H1 (cell line): Measurements from ENCODE around the gene ZBTB48. TPM values are rescaled to one million over a fixed set of nuclear protein-coding genes. Genes with fewer than 3 reads are reported as not detected.

ENCODE experiments used
- CTCF ChIA-PET: fragments of 300-600 bp; sonication (Branson Sonifier 250); formaldehyde crosslinking; loops from one replicate; lab custom pipeline; 2021; ENCODE audit not compliant: partially characterized antibody; lab: Charles Lee
- POLR2A ChIA-PET: fragments of 300-600 bp; sonication (Branson Sonifier 250); formaldehyde crosslinking; loops from one replicate; lab custom pipeline; 2021; ENCODE audit warnings: inconsistent platforms; ENCODE audit not compliant: partially characterized antibody; lab: Charles Lee
- DNase-seq, 2 experiments: peaks; one replicate each; pipeline versions ENCODE4 v3.0.0 to v3.0.0-alpha.2; 2010 to 2022; ENCODE audit warnings: low spot score in 2 of 2, low read depth in 1 of 2, mixed read lengths in 1 of 2
- FAIRE-seq: peaks from 2 replicates; lab custom pipeline; 2011; peaks lifted over from hg19 to GRCh38; lab: Jason Lieb, UNC
- H2AFZ ChIP-seq: 2 replicates; pipeline ENCODE4 v1.8.1; 2012; ENCODE audit warnings: low read length, inconsistent platforms
- H2AK5ac ChIP-seq: 2 replicates; pipeline ENCODE4 v1.6.1; 2013; ENCODE audit warnings: low read depth, low read length
- H2BK120ac ChIP-seq: replicated peaks from 2 replicates; pipeline ENCODE3; 2013; ENCODE audit warnings: low read depth, low read length, inconsistent platforms
- H2BK12ac ChIP-seq: 2 replicates; pipeline ENCODE4 v1.6.1; 2013; ENCODE audit warnings: low read depth, low read length
- H2BK15ac ChIP-seq: 2 replicates; pipeline ENCODE4 v1.6.1; 2013; ENCODE audit warnings: low read length
- H2BK20ac ChIP-seq: 2 replicates; pipeline ENCODE4 v1.6.1; 2013; ENCODE audit warnings: low read length
- H2BK5ac ChIP-seq: 2 replicates; pipeline ENCODE4 v1.6.1; 2013; ENCODE audit warnings: low read depth, low read length
- H3K14ac ChIP-seq: 2 replicates; pipeline ENCODE4 v1.6.1; 2013; ENCODE audit warnings: inconsistent platforms; ENCODE audit not compliant: insufficient read length
- H3K18ac ChIP-seq: 2 replicates; pipeline ENCODE4 v1.6.1; 2013; ENCODE audit warnings: low read length; ENCODE audit errors: extremely low read depth
- H3K23ac ChIP-seq: 2 replicates; pipeline ENCODE4 v1.6.1; 2013; ENCODE audit warnings: inconsistent platforms; ENCODE audit not compliant: insufficient read length
- H3K23me2 ChIP-seq: 2 replicates; pipeline ENCODE4 v1.6.1; 2013; ENCODE audit warnings: low read depth, low read length
- H3K27ac ChIP-seq: 2 replicates; pipeline ENCODE4 v1.6.1; 2011; ENCODE audit warnings: low read depth, low read length, inconsistent platforms
- H3K27me3 ChIP-seq, 4 experiments: replicated peaks in 1 of 4; 1 replicate in 1 of 4; 2 replicates in 3 of 4; pipeline versions ENCODE4 v1.6.1 to v1.8.1; 2011 to 2013; ENCODE audit warnings: low read length in 3 of 4, mild to moderate bottlenecking in 3 of 4, inconsistent platforms in 2 of 4, mixed read lengths in 2 of 4, moderate library complexity in 1 of 4; ENCODE audit not compliant: control insufficient read depth in 3 of 4, insufficient read depth in 3 of 4; ENCODE audit errors: extremely low read depth in 1 of 4
- H3K36me3 ChIP-seq, 4 experiments: 2 replicates each; pipeline versions ENCODE4 v1.6.1 to v1.8.1; 2011 to 2013; ENCODE audit warnings: mild to moderate bottlenecking in 4 of 4, low read length in 3 of 4, moderate library complexity in 2 of 4, control low read depth in 1 of 4, inconsistent platforms in 1 of 4; ENCODE audit not compliant: insufficient read depth in 4 of 4, control insufficient read depth in 2 of 4
- H3K4ac ChIP-seq: replicated peaks from 2 replicates; pipeline ENCODE3; 2013; ENCODE audit warnings: low read length, low read depth, mixed read lengths, inconsistent platforms; ENCODE audit not compliant: insufficient read length
- H3K4me1 ChIP-seq, 4 experiments: replicated peaks in 1 of 4; 1 replicate in 1 of 4; 2 replicates in 3 of 4; pipeline versions ENCODE4 v1.6.1 to v1.8.1; 2011 to 2013; ENCODE audit warnings: low read length in 3 of 4, inconsistent platforms in 2 of 4, mixed read lengths in 1 of 4; ENCODE audit not compliant: insufficient read depth in 4 of 4, control insufficient read depth in 3 of 4
- H3K4me2 ChIP-seq, 2 experiments: 2 replicates each; pipeline versions ENCODE4 v1.6.1 to v1.8.1; 2011 to 2013; ENCODE audit warnings: low read depth in 2 of 2, low read length in 2 of 2, control low read depth in 1 of 2, inconsistent platforms in 1 of 2, mild to moderate bottlenecking in 1 of 2; ENCODE audit not compliant: insufficient read depth in 1 of 2
- H3K4me3 ChIP-seq, 4 experiments: fragments of 200-600, 300-600 bp in 1 of 4; sonication (generic), shearing (Covaris generic), sonication (Bioruptor Twin) in 1 of 4; 2 replicates each; pipeline versions ENCODE4 v1.5.1 to v1.8.1; 2011 to 2016; ENCODE audit warnings: low read length in 4 of 4, low read depth in 3 of 4, control low read depth in 2 of 4, inconsistent platforms in 2 of 4, mild to moderate bottlenecking in 2 of 4, mixed read lengths in 1 of 4, moderate library complexity in 1 of 4; ENCODE audit not compliant: insufficient read depth in 2 of 4; ENCODE audit errors: extremely low read depth in 1 of 4
- H3K56ac ChIP-seq: replicated peaks from 2 replicates; pipeline ENCODE3; 2013; ENCODE audit warnings: low read depth, mild to moderate bottlenecking, mixed read lengths, low read length, inconsistent platforms; ENCODE audit not compliant: insufficient read length
- H3K79me1 ChIP-seq: 2 replicates; pipeline ENCODE4 v1.6.1; 2013; ENCODE audit warnings: low read depth, low read length, control low read depth
- H3K79me2 ChIP-seq, 2 experiments: 2 replicates each; pipeline versions ENCODE4 v1.6.1 to v1.8.1; 2012 to 2013; ENCODE audit warnings: low read length in 2 of 2, mild to moderate bottlenecking in 2 of 2, inconsistent platforms in 1 of 2; ENCODE audit not compliant: insufficient read depth in 2 of 2, control insufficient read depth in 1 of 2
- H3K9ac ChIP-seq, 4 experiments: replicated peaks in 1 of 4; 1 replicate in 1 of 4; 2 replicates in 3 of 4; pipeline versions ENCODE4 v1.6.1 to v1.8.1; 2011 to 2013; ENCODE audit warnings: low read depth in 3 of 4, low read length in 3 of 4, control low read depth in 2 of 4, mild to moderate bottlenecking in 2 of 4, moderate library complexity in 2 of 4, inconsistent platforms in 1 of 4; ENCODE audit errors: extremely low read depth in 1 of 4
- H3K9me3 ChIP-seq, 2 experiments: 2 replicates each; pipeline versions ENCODE4 v1.6.1 to v1.8.1; 2012 to 2013; ENCODE audit warnings: mild to moderate bottlenecking in 2 of 2, moderate library complexity in 2 of 2, control low read depth in 1 of 2, inconsistent platforms in 1 of 2, low read depth in 1 of 2, low read length in 1 of 2, mixed read lengths in 1 of 2; ENCODE audit not compliant: insufficient read depth in 2 of 2
- H4K20me1 ChIP-seq, 2 experiments: replicated peaks in 1 of 2; 2 replicates each; pipeline versions ENCODE3 to v1.8.1; 2011 to 2013; ENCODE audit warnings: inconsistent platforms in 2 of 2, low read length in 2 of 2, mild to moderate bottlenecking in 1 of 2; ENCODE audit not compliant: insufficient read depth in 2 of 2, control insufficient read depth in 1 of 2
- H4K5ac ChIP-seq: 2 replicates; pipeline ENCODE4 v1.6.1; 2013; ENCODE audit warnings: low read length, low read depth, mixed read lengths, inconsistent platforms; ENCODE audit not compliant: insufficient read length
- H4K8ac ChIP-seq: 2 replicates; pipeline ENCODE4 v1.8.0; 2013; ENCODE audit warnings: mild to moderate bottlenecking, moderate library complexity, low read length, inconsistent platforms; ENCODE audit not compliant: insufficient read depth; ENCODE audit errors: extremely low read depth
- H4K91ac ChIP-seq: replicated peaks from 2 replicates; pipeline ENCODE3; 2013; ENCODE audit warnings: low read length, mixed read lengths, inconsistent platforms; ENCODE audit not compliant: insufficient read length
- BACH1 ChIP-seq: IDR thresholded peaks from 2 replicates; pipeline ENCODE4 v1.6.1; 2012; ENCODE audit warnings: low read length, improper control_type of control experiment
- KDM4A ChIP-seq: IDR thresholded peaks from one replicate; pipeline ENCODE4 v1.7.1; 2012; ENCODE audit warnings: low read depth, mild to moderate bottlenecking, moderate library complexity, low read length, inconsistent platforms; ENCODE audit not compliant: severe bottlenecking
- PHF8 ChIP-seq: fragments of 200-600 bp; sonication (generic); conservative IDR thresholded peaks from 2 replicates; pipeline ENCODE4 v1.7.1; 2012; ENCODE audit warnings: low read depth, mild to moderate bottlenecking, inconsistent platforms, low read length, moderate library complexity
- WGBS, 2 experiments: shearing (Covaris generic) in 1 of 2; methylation state at CpG; one replicate each; pipeline versions ENCODE4 v1.1.6 to v1.1.7; 2013 to 2015; ENCODE audit warnings: low lambda C conversion rate in 2 of 2, mixed read lengths in 2 of 2, inconsistent platforms in 1 of 2, low coverage in 1 of 2, missing lambda C conversion rate in 1 of 2; ENCODE audit not compliant: insufficient replicate concordance in 2 of 2, insufficient coverage in 1 of 2, insufficient read length in 1 of 2; ENCODE audit errors: extremely low coverage in 1 of 2, missing lambda C conversion rate in 1 of 2; 5-methylcytosine and 5-hydroxymethylcytosine counted together
- polyA plus RNA-seq, 7 experiments: library from polyadenylated mRNA; depleted of rRNA in 3 of 7; stranded (reverse) in 5 of 7; unstranded in 2 of 7; fragments of >200 nt in 5 of 7; fragments of 200-250 nt in 2 of 7; gene quantifications; 1 replicate in 5 of 7; 2 replicates in 1 of 7; 4 replicates in 1 of 7; pipeline versions ENCODE4 v1.2.1 to v1.2.3, GENCODE V29; 2011 to 2013; ENCODE audit warnings: missing spikeins in 2 of 7, mixed read lengths in 2 of 7
- total RNA-seq: library from RNA; stranded (reverse); fragmentation: NEBNext Ultra II Directional; extraction: Animal tissue kit (Norgen Biotek cat#: 25700); gene quantifications from 2 replicates; pipeline ENCODE4 v1.2.1, GENCODE V29; 2021

Gene ZBTB48
- total and polyA plus RNA-seq, 2 of the 8 experiments (the other 6 are each of a cell fraction or from before 2014, with no cell fraction given) = 28.2 to 28.8 TPM

DNA sequence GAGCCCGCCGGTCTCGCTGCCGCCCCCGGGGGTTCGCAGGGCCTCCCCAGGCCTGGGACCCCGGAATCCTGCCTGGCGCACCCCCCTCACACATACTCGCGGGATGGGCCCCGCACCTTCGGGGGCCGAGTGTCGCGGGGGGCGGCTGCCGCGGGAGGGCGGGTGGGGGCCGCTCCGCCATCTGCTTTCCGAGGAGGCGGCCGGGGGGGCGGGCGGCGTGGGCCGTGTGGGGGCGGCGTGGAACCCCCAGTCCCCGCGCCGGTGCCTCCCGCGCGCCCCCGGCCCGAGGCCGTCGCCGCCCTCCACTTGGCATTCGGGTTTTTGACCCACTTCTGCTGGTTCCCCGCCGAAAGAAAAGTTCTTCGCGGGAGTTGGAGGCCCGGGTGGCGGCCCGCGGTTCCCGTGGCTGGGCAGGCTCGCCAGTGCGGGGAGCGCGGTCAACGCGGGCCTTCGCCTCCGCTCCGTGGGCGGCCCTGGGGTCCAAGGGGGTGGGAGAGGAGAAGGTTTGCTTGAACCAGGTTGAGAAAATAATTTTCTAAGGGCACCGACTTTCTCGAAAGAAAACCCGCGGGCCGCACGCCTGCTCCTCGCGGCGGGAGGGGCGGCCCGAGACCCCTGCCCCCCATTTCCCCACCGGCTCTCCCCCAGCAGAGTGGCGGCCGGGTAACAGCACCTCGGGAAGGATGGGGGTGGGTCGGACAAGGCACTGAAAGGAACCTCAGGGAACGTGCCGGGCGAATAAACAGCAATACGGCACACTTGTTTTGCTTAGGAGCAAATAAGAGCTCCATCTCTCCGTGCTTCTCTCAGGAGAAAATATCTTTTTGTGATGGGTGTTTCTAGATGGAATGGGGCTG, 35.4 kb downstream of the ZBTB48 start:
- Histone ChIP-seq H3K4me3 (peak overlapping the region; percentile 64 to 100 (median 82)), H4K8ac (no peak overlapping the region), H3K4ac (no peak overlapping the region), H3K4me2 (peak overlapping the region; percentile 79 to 80), H4K20me1 (peaks cover 11 to 18% of the 10 kb centered on the region in 2 experiments), H2BK20ac (no peak overlapping the region), H3K14ac (no peak overlapping the region), H2AFZ (no peak overlapping the region), H3K27me3 (no peaks in the 10 kb centered on the region), H2AK5ac (no peak overlapping the region), H4K5ac (peak overlapping the region; percentile 21), H3K36me3 (peaks cover 6 to 30% (median 10%) of the 10 kb centered on the region in 4 experiments), H3K23ac (no peak overlapping the region), H2BK15ac (no peak overlapping the region), H4K91ac (no peak overlapping the region), H3K9me3 (no peaks in the 10 kb centered on the region), H3K56ac (no peak overlapping the region), H2BK120ac (no peak overlapping the region), H3K79me2 (peaks cover 12 to 49% of the 10 kb centered on the region in 2 experiments), H3K27ac (no peak overlapping the region), H3K4me1 (no peaks in the 10 kb centered on the region), H2BK5ac (no peak overlapping the region; the same call in 1 of the 2 replicates), H2BK12ac (no peak overlapping the region), H3K79me1 (peaks cover 8% of the 10 kb centered on the region), H3K23me2 (peaks cover 8% of the 10 kb centered on the region; the same call in 1 of the 2 replicates), H3K18ac (no peak overlapping the region; the same call in 1 of the 2 replicates), H3K9ac (peak overlapping the region; percentile 20 to 80 (median 42); a peak in 6 of 7 replicates)
- 5% methylated on average over 31 of the region's 82 CpGs; no CpG with 5 or more reads in 1 of the 2 experiments for WGBS, 2 experiments
- peak; percentile 23 for TF ChIP-seq KDM4A
- 0 out of 2 replicates have a peak, but pooled peaks have one; percentile 31 for TF ChIP-seq PHF8
- TF ChIP-seq BACH1 = no peak
- DNase-seq (no peak), FAIRE-seq (no peak)
- POLR2A ChIA-PET = interaction anchor here (0.8 to 14.3 kb wide), 9 partner anchors 8 to 86 kb away, joined by 3 to 175 read pairs (median 4); partner anchors contain the start of genes DNAJC11, KLHL21 and THAP3
- CTCF ChIA-PET = interaction anchor here (1.1 to 2.6 kb wide), 7 partner anchors 10 to 140 kb away, joined by 3 to 8 read pairs (median 6); partner anchors contain the start of genes KLHL21, NOL9, TAS1R1 and THAP3
